HepG2 (cell line): ENCODE data around the gene SSNA1. TPM values are rescaled to one million over a fixed set of nuclear protein-coding genes. Genes with fewer than 3 reads are reported as not detected.

Experiments
- NONO ChIP-seq, 2 experiments: fragments of 450-650 bp in 1 of 2; sonication (generic) in 1 of 2; formaldehyde crosslinking in 1 of 2; IDR thresholded peaks in 1 of 2; conservative IDR thresholded peaks in 1 of 2; 2 replicates each; pipeline versions ENCODE4 v1.6.1 to v1.8.0; 2017 to 2022; ENCODE audit warnings: mild to moderate bottlenecking in 1 of 2, missing genetic modification reagents in 1 of 2, moderate library complexity in 1 of 2
- SALL2 ChIP-seq: sonication (generic); formaldehyde crosslinking; IDR thresholded peaks from 2 replicates; pipeline ENCODE4 v1.8.1; 2023; ENCODE audit warnings: mild to moderate bottlenecking, missing genetic modification reagents, inconsistent platforms
- SNAPC2 ChIP-seq: sonication (generic); formaldehyde crosslinking; IDR thresholded peaks from 2 replicates; pipeline ENCODE4 v1.8.1; 2022; ENCODE audit warnings: mild to moderate bottlenecking, missing genetic modification reagents
- SP4 ChIP-seq: sonication (generic); formaldehyde crosslinking; IDR thresholded peaks from 2 replicates; pipeline ENCODE4 v1.8.1; 2023; ENCODE audit warnings: mild to moderate bottlenecking, missing genetic modification reagents
- SRF ChIP-seq: IDR thresholded peaks from 2 replicates; pipeline ENCODE4 v1.6.1; 2011; ENCODE audit warnings: mild to moderate bottlenecking, low read depth, low read length, moderate library complexity
- ZNF101 ChIP-seq: sonication (generic); formaldehyde crosslinking; IDR thresholded peaks from 2 replicates; pipeline ENCODE4 v1.4.0; 2020; ENCODE audit warnings: mild to moderate bottlenecking, low read depth, missing genetic modification reagents, borderline replicate concordance
- ZNF180 ChIP-seq: sonication (generic); formaldehyde crosslinking; IDR thresholded peaks from 2 replicates; pipeline ENCODE4 v1.4.0; 2020; ENCODE audit warnings: low read depth, missing genetic modification reagents, borderline replicate concordance
- ZNF350 ChIP-seq: sonication (generic); formaldehyde crosslinking; IDR thresholded peaks from 2 replicates; pipeline ENCODE4 v1.4.0; 2020; ENCODE audit warnings: mild to moderate bottlenecking, low read depth, missing genetic modification reagents, borderline replicate concordance
- ZNF431 ChIP-seq: sonication (generic); formaldehyde crosslinking; IDR thresholded peaks from 2 replicates; pipeline ENCODE4 v1.9.0; 2022; ENCODE audit warnings: missing genetic modification reagents, low read depth, mild to moderate bottlenecking, borderline replicate concordance
- ZNF549 ChIP-seq: sonication (generic); formaldehyde crosslinking; IDR thresholded peaks from 2 replicates; pipeline ENCODE4 v1.5.0; 2020; ENCODE audit warnings: missing genetic modification reagents
- ZNF552 ChIP-seq: sonication (generic); formaldehyde crosslinking; IDR thresholded peaks from 2 replicates; pipeline ENCODE4 v1.9.0; 2022; ENCODE audit warnings: missing genetic modification reagents, mild to moderate bottlenecking, borderline replicate concordance
- ZNF678 ChIP-seq: sonication (generic); formaldehyde crosslinking; IDR thresholded peaks from 2 replicates; pipeline ENCODE4 v1.4.0; 2020; ENCODE audit warnings: mild to moderate bottlenecking, missing genetic modification reagents
- ZNF773 ChIP-seq: sonication (generic); formaldehyde crosslinking; IDR thresholded peaks from 2 replicates; pipeline ENCODE4 v1.4.0; 2020; ENCODE audit warnings: missing genetic modification reagents, borderline replicate concordance
- ZNF781 ChIP-seq: sonication (generic); formaldehyde crosslinking; IDR thresholded peaks from 2 replicates; pipeline ENCODE4 v1.5.1; 2020; ENCODE audit warnings: borderline replicate concordance, mild to moderate bottlenecking, missing genetic modification reagents; ENCODE audit errors: not compliant biosample characterization
- polyA plus RNA-seq, 8 experiments: library from polyadenylated mRNA; depleted of rRNA in 3 of 8; stranded (reverse) in 7 of 8; unstranded in 1 of 8; fragments of >200 nt; fragmentation: Illumina TruSeq in 4 of 8; extraction: Trizol in 4 of 8; gene quantifications; 2 replicates each; pipeline versions ENCODE4 v1.2.1 to v1.2.3, GENCODE V29; 2011 to 2016; ENCODE audit warnings: low read depth in 4 of 8, missing spikeins in 1 of 8, mixed read lengths in 1 of 8; ENCODE audit not compliant: insufficient read depth in 1 of 8
- total RNA-seq, 5 experiments: library from RNA; depleted of rRNA; stranded (reverse); fragments of >200 nt; fragmentation: Illumina TruSeq; extraction: Trizol; gene quantifications; 2 replicates each; pipeline ENCODE4 v1.2.3, GENCODE V29; 2016; ENCODE audit warnings: low read depth in 1 of 5
- TF ChIP-seq, protein P1 (sequence below), 2 experiments: IDR thresholded peaks; 2 replicates each; pipeline ENCODE4 v1.6.1; 2011 to 2012; ENCODE audit warnings: low read length in 2 of 2, borderline replicate concordance in 1 of 2, low read depth in 1 of 2, mild to moderate bottlenecking in 1 of 2, moderate library complexity in 1 of 2
- TF ChIP-seq, protein P2 (sequence below): sonication (generic); formaldehyde crosslinking; IDR thresholded peaks from 2 replicates; pipeline ENCODE4 v1.4.0; 2020; ENCODE audit warnings: missing genetic modification reagents
- TF ChIP-seq, protein P3 (sequence below): sonication (generic); formaldehyde crosslinking; IDR thresholded peaks from 2 replicates; pipeline ENCODE4 v1.9.0; 2021; ENCODE audit warnings: missing genetic modification reagents, borderline replicate concordance
- TF ChIP-seq, protein P4 (sequence below): IDR thresholded peaks from 2 replicates; pipeline ENCODE4 v1.6.1; 2016; ENCODE audit warnings: control low read depth
- TF ChIP-seq, protein P5 (sequence below): sonication (generic); formaldehyde crosslinking; IDR thresholded peaks from 2 replicates; pipeline ENCODE4 v1.4.0; 2020; ENCODE audit warnings: missing genetic modification reagents

SSNA1 gene
- total and polyA plus RNA-seq, 2 of the 13 experiments (the other 11 are each of a cell fraction or from before 2014, with no cell fraction given), result 35.9 to 49.4 TPM

DNA sequence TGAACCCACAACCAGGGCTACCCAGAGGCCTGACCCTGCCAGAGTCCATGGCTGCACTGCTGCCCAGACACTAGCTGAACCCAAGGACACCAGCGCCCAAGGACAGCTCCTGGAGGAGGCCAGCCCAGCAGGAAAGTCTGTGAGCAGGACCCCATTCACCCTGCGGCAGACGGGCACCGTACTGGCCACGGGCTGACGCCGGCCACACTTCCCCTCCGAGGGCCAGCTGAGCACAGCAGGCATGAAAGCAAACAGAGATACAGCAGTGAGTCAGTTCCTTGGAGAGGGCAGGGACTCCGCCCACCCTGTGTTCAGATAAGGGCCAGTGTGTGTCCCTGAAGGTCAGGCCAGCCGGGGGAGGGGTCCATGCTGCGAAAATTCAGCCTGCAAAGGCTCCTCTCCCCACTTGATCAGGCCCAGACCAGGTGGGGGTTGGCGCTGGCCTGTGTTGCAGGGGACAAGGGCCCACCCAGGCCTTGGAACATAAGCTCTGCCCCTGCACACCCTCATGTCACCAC is 30.3 kb downstream of the SSNA1 start (continued):
- no peak for TF ChIP-seq NONO (IDR thresholded peaks at IDR 0.05)
- TF ChIP-seq NONO (CRISPR knock-in tag; conservative IDR thresholded peaks at IDR 0.05), result peak; percentile 62; the same call in 1 of the 2 replicates
- no peak for TF ChIP-seq ZNF431
- no peak for TF ChIP-seq ZNF678 (CRISPR knock-in tag)
- TF ChIP-seq ZNF773 (CRISPR knock-in tag), result no peak
- TF ChIP-seq, protein P1, sequence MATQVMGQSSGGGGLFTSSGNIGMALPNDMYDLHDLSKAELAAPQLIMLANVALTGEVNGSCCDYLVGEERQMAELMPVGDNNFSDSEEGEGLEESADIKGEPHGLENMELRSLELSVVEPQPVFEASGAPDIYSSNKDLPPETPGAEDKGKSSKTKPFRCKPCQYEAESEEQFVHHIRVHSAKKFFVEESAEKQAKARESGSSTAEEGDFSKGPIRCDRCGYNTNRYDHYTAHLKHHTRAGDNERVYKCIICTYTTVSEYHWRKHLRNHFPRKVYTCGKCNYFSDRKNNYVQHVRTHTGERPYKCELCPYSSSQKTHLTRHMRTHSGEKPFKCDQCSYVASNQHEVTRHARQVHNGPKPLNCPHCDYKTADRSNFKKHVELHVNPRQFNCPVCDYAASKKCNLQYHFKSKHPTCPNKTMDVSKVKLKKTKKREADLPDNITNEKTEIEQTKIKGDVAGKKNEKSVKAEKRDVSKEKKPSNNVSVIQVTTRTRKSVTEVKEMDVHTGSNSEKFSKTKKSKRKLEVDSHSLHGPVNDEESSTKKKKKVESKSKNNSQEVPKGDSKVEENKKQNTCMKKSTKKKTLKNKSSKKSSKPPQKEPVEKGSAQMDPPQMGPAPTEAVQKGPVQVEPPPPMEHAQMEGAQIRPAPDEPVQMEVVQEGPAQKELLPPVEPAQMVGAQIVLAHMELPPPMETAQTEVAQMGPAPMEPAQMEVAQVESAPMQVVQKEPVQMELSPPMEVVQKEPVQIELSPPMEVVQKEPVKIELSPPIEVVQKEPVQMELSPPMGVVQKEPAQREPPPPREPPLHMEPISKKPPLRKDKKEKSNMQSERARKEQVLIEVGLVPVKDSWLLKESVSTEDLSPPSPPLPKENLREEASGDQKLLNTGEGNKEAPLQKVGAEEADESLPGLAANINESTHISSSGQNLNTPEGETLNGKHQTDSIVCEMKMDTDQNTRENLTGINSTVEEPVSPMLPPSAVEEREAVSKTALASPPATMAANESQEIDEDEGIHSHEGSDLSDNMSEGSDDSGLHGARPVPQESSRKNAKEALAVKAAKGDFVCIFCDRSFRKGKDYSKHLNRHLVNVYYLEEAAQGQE (IDR thresholded peaks at IDR 0.05; ENCODE audit: borderline replicate concordance in 1 of 2, low read depth in 1 of 2, low read length in 2 of 2), result no peak
- no peak; the same call in 1 of the 2 replicates for TF ChIP-seq SP4 (CRISPR knock-in tag)
- TF ChIP-seq, protein P2, sequence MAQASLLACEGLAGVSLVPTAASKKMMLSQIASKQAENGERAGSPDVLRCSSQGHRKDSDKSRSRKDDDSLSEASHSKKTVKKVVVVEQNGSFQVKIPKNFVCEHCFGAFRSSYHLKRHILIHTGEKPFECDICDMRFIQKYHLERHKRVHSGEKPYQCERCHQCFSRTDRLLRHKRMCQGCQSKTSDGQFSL, result no peak
- no peak for TF ChIP-seq ZNF781 (CRISPR knock-in tag)
- TF ChIP-seq SRF, result no peak
- peak; percentile 34; the same call in 1 of the 2 replicates for TF ChIP-seq SALL2 (CRISPR knock-in tag)
- TF ChIP-seq, protein P3, sequence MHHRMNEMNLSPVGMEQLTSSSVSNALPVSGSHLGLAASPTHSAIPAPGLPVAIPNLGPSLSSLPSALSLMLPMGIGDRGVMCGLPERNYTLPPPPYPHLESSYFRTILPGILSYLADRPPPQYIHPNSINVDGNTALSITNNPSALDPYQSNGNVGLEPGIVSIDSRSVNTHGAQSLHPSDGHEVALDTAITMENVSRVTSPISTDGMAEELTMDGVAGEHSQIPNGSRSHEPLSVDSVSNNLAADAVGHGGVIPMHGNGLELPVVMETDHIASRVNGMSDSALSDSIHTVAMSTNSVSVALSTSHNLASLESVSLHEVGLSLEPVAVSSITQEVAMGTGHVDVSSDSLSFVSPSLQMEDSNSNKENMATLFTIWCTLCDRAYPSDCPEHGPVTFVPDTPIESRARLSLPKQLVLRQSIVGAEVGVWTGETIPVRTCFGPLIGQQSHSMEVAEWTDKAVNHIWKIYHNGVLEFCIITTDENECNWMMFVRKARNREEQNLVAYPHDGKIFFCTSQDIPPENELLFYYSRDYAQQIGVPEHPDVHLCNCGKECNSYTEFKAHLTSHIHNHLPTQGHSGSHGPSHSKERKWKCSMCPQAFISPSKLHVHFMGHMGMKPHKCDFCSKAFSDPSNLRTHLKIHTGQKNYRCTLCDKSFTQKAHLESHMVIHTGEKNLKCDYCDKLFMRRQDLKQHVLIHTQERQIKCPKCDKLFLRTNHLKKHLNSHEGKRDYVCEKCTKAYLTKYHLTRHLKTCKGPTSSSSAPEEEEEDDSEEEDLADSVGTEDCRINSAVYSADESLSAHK (CRISPR knock-in tag), result no peak
- TF ChIP-seq, protein P4, sequence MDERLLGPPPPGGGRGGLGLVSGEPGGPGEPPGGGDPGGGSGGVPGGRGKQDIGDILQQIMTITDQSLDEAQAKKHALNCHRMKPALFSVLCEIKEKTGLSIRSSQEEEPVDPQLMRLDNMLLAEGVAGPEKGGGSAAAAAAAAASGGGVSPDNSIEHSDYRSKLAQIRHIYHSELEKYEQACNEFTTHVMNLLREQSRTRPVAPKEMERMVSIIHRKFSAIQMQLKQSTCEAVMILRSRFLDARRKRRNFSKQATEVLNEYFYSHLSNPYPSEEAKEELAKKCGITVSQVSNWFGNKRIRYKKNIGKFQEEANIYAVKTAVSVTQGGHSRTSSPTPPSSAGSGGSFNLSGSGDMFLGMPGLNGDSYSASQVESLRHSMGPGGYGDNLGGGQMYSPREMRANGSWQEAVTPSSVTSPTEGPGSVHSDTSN (CRISPR knock-in tag), result no peak
- TF ChIP-seq ZNF552 (CRISPR knock-in tag), result no peak
- TF ChIP-seq, protein P5, sequence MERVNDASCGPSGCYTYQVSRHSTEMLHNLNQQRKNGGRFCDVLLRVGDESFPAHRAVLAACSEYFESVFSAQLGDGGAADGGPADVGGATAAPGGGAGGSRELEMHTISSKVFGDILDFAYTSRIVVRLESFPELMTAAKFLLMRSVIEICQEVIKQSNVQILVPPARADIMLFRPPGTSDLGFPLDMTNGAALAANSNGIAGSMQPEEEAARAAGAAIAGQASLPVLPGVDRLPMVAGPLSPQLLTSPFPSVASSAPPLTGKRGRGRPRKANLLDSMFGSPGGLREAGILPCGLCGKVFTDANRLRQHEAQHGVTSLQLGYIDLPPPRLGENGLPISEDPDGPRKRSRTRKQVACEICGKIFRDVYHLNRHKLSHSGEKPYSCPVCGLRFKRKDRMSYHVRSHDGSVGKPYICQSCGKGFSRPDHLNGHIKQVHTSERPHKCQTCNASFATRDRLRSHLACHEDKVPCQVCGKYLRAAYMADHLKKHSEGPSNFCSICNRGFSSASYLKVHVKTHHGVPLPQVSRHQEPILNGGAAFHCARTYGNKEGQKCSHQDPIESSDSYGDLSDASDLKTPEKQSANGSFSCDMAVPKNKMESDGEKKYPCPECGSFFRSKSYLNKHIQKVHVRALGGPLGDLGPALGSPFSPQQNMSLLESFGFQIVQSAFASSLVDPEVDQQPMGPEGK (CRISPR knock-in tag), result peak; percentile 84
- no peak for TF ChIP-seq SNAPC2 (CRISPR knock-in tag)
- no peak for TF ChIP-seq ZNF101 (CRISPR knock-in tag)
- TF ChIP-seq ZNF180 (CRISPR knock-in tag), result no peak
- no peak for TF ChIP-seq ZNF549 (CRISPR knock-in tag)
- TF ChIP-seq ZNF350 (CRISPR knock-in tag), result peak; percentile 71; the same call in 1 of the 2 replicates
